Body of pancreas (tissue), 4 donors: Measurements from ENCODE around the gene ZNF549. TPM values are rescaled to one million over a fixed set of nuclear protein-coding genes. Genes with fewer than 3 reads are reported as not detected.
"Not testable (repeated sequence)": the region's sequence is repeated elsewhere in the genome, so short reads cannot be mapped to it uniquely, and the experiment has no call there.

Source experiments
- ATAC-seq: fragments of 150-250 bp; one replicate; pipeline ENCODE4 v1.9.1; 2016
- DNase-seq, 4 donors: peaks; one replicate each; pipeline ENCODE4 v3.0.0-alpha.2; 2019
- H3K27ac ChIP-seq, 4 donors: fragments of 200-600 bp; sonication (generic); 1 replicate in 3 of 4; 2 replicates in 1 of 4; pipeline versions ENCODE4 v1.5.1 to v1.6.1; 2016 to 2019; ENCODE audit warnings: mild to moderate bottlenecking in 1 of 4, mixed read lengths in 1 of 4, moderate library complexity in 1 of 4
- H3K27me3 ChIP-seq, 2 donors: fragments of 200-600 bp; sonication (generic); one replicate each; pipeline ENCODE4 v1.6.0; 2016; ENCODE audit warnings: mild to moderate bottlenecking in 1 of 2
- H3K36me3 ChIP-seq, 2 donors: fragments of 200-600 bp; sonication (generic); replicated peaks in 1 of 2; 2 replicates each; pipeline ENCODE4 v1.5.1; 2016; ENCODE audit warnings: low read depth in 2 of 2; ENCODE audit not compliant: insufficient read depth in 1 of 2
- H3K4me1 ChIP-seq: fragments of 200-600 bp; sonication (generic); one replicate; pipeline ENCODE4 v1.6.0; 2016
- H3K4me3 ChIP-seq, 2 donors: fragments of 200-600 bp; sonication (generic); 1 replicate in 1 of 2; 2 replicates in 1 of 2; pipeline ENCODE4 v1.5.1; 2016 to 2019
- H3K9me3 ChIP-seq, 3 donors: fragments of 200-600 bp; sonication (generic); 1 replicate in 2 of 3; 2 replicates in 1 of 3; pipeline ENCODE4 v1.5.1; 2016
- CTCF ChIP-seq, 7 experiments: fragments of 450-650 bp in 4 of 7; fragments of 200-600 bp in 3 of 7; sonication (generic) in 3 of 7; IDR thresholded peaks; one replicate each; pipeline ENCODE4 v1.5.1; 2016 to 2019; ENCODE audit warnings: antibody characterized with exemption in 7 of 7
- POLR2A ChIP-seq, 3 donors: fragments of 450-650 bp; IDR thresholded peaks; one replicate each; pipeline ENCODE4 v1.6.1; 2016; ENCODE audit warnings: antibody characterized with exemption in 3 of 3, mild to moderate bottlenecking in 2 of 3
- WGBS, 2 donors: methylation state at CpG; one replicate each; pipeline ENCODE4 v1.1.5; 2017; 5-methylcytosine and 5-hydroxymethylcytosine counted together
- intact Hi-C: fragments of 100-400 bp; cut with DNase I; formaldehyde crosslinking; loops from one replicate; pipeline ENCODE4 v1.15.1; 2023
- total RNA-seq, 2 donors: library from RNA; depleted of rRNA; stranded (reverse); fragments of >200 nt; gene quantifications; one replicate each; pipeline ENCODE4 v1.1.0, GENCODE V29; 2016

ZNF549 gene
- total RNA-seq, 2 donors from 2014 or later: 0.66 to 2.3 TPM

- Histone ChIP-seq H3K4me3 (no peak overlapping the region), H3K27me3 (no peaks in the 10 kb centered on the region), H3K9me3 (peaks cover 0 to 55% (median 0%) of the 10 kb centered on the region in 3 donors), H3K4me1 (no peaks in the 10 kb centered on the region), H3K36me3 (peaks cover 20 to 28% of the 10 kb centered on the region in 2 donors), H3K27ac (no peak overlapping the region)
- TF ChIP-seq POLR2A (IDR thresholded peaks at IDR 0.05) (no peak), CTCF (IDR thresholded peaks at IDR 0.05) (no peak)
- intact Hi-C loops: no loop called here
- DNase-seq (no peak), ATAC-seq (no peak)
- WGBS, 2 donors: 79 to 87% methylated on average over 4 of the region's 4 CpGs
Observed at GRCh38 chr19:57506163-57506562, 21.0 kb upstream of the ZNF549 start.

- H3K27ac ChIP-seq: no peak overlapping the region
- intact Hi-C loops: no loop called here
- H3K27me3 ChIP-seq: no peaks in the 10 kb centered on the region
- H3K9me3 ChIP-seq: peaks cover 0 to 50% (median 0%) of the 10 kb centered on the region in 3 donors
- TF ChIP-seq CTCF (IDR thresholded peaks at IDR 0.05) (no peak), POLR2A (IDR thresholded peaks at IDR 0.05) (no peak)
- no peaks in the 10 kb centered on the region for H3K4me1 ChIP-seq
- no peak for DNase-seq
- H3K4me3 ChIP-seq: no peak overlapping the region
- ATAC-seq: no peak
- peaks cover 10 to 12% of the 10 kb centered on the region in 2 donors for H3K36me3 ChIP-seq
Observed at GRCh38 chr19:57511484-57511883, 15.7 kb upstream of the ZNF549 start.

- H3K27me3 ChIP-seq: no peaks in the 10 kb centered on the region
- H3K4me1 ChIP-seq: no peaks in the 10 kb centered on the region
- H3K4me3 ChIP-seq: no peak overlapping the region
- WGBS, 2 donors: 93 to 94% methylated on average over 6 of the region's 6 CpGs
- DNase-seq (no peak), ATAC-seq (no peak)
- intact Hi-C loops: no loop called here
- H3K9me3 ChIP-seq: peaks cover 0 to 38% (median 0%) of the 10 kb centered on the region in 3 donors
- no peak for TF ChIP-seq CTCF (IDR thresholded peaks at IDR 0.05)
- TF ChIP-seq POLR2A (IDR thresholded peaks at IDR 0.05): no peak
- H3K27ac ChIP-seq: no peak overlapping the region
- no peaks in the 10 kb centered on the region for H3K36me3 ChIP-seq
Observed at GRCh38 chr19:57512845-57513244, 14.3 kb upstream of the ZNF549 start.

- Histone ChIP-seq H3K36me3 (no peaks in the 10 kb centered on the region), H3K9me3 (peaks cover 0 to 23% (median 0%) of the 10 kb centered on the region in 3 donors), H3K27ac (no peak overlapping the region), H3K27me3 (no peaks in the 10 kb centered on the region), H3K4me3 (no peak overlapping the region), H3K4me1 (no peaks in the 10 kb centered on the region)
- 74 to 90% methylated on average over 5 of the region's 5 CpGs for WGBS, 2 donors
- intact Hi-C loops: no loop called here
- TF ChIP-seq CTCF (IDR thresholded peaks at IDR 0.05) (no peak), POLR2A (IDR thresholded peaks at IDR 0.05) (no peak)
- DNase-seq (no peak), ATAC-seq (no peak)
Observed at GRCh38 chr19:57515255-57515654, 11.9 kb upstream of the ZNF549 start.

GRCh38 chr19:57518021-57518420 lies 9.1 kb upstream of the ZNF549 start:
- H3K36me3 ChIP-seq, H3K4me3 ChIP-seq, H3K27ac ChIP-seq, H3K27me3 ChIP-seq, DNase-seq, H3K4me1 ChIP-seq, ATAC-seq, intact Hi-C loops: not testable (repeated sequence)
- peaks cover 0 to 12% (median 0%) of the 10 kb centered on the region in 3 donors for H3K9me3 ChIP-seq
- WGBS, 2 donors: 72 to 77% methylated on average over 4 of the region's 4 CpGs
